ENCODE results near the gene TMC5.
A peak's percentile ranks its signal among the peaks of the same experiment; 100 is the strongest.
"Not testable (repeated sequence)": the region's sequence is repeated elsewhere in the genome, so short reads cannot be mapped to it uniquely, and the experiment has no call there.

TMC5 gene

DNA sequence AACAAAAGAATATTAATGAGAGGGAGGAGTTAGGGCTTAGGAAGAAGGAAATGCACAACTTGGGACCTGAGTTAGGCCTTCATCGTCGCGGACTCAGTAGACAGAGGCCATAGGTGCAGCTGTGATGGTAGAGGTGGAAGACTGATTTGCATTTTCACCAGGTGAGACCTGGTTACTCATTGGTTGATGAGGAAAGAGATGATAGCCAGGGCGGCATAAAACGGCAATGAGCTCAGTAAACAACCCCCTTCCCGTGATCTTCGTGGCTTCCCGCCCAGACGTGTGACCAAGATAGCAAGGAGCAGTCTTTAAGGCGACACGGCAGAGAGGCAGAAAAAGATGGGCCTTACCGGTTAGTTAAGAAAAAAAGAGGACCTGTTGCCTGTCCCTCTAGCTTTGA lies at the start of gene TMC5:
Gene TMC5 (plus strand): TSS at position 244 of the 400 bp plus-strand sequence. CDS start 22,156 bp downstream, outside the sequence.
- no peak for DNase-seq (ENCODE audit: low read depth in 1 of 2, low spot score in 1 of 2)

DNA sequence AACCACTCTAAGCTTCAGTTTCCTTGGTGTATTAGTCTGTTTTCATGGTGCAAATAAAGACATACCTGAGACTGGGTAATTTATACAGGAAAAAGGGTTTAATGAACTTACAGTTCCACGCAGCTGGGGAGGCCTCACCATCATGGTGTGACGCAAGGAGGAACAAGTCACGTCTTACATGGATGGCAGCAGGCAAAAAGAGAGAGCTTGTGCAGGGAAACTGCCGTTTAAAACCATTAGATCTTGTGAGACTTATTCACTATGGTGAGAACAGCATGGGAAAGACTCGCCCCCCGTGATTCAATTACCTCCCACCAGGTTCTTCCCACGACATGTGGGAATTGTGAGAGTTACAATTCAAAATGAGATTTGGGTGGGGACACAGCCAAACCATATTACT lies 45.1 kb upstream of the TMC5 start:
- DNase-seq (ENCODE audit: low read depth in 1 of 2, low spot score in 1 of 2): not testable (repeated sequence)

DNA sequence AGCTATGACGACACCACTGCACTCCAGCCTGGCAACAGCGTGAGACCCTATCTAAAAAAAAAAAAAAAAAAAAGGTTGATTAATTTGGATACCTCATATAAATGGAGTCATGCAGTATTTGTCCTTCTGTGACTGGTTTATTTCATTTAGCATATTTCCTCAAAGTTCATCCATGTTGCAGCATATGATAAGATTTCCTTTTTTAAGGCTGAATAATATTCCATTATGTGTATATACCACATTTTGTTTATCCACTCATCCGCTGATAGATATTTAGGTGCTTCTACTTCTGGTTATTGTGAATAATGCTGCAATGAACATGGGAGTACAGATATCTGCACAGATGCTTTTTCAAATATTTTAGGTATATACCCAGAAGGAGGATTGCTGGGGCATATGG lies 43.3 kb upstream of the TMC5 start:
- no peak for DNase-seq (ENCODE audit: low read depth in 1 of 2, low spot score in 1 of 2)

DNA sequence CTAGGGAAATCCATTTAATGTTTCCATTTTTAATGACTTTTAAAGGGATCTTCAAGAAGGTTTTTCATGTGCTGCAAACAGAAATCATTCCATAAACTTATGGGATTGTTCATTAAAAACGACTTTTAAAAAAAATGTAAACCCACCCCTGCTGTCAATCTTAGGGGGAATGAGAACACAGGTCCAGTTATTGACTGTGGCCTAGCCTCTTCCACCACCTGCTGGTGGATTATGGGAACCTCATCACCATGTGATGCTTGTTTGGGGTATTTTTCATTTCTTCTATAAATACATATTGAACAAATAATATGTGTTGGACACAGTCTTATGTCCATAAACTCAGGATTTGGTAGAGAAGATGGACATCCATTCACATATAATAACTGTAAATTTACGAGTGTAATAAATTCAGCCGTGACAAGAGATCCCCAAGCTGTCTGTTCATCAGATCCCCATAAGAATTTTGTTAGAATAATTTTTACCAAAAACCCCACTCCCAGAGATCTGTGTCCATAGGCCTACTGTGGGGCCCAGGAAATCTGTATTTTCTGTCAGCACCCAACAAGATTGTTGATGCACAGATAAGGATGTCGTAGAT lies 42.0 kb upstream of the TMC5 start:
- peak in 1 of 2 donors; percentile 32 for DNase-seq (ENCODE audit: low read depth in 1 of 2, low spot score in 1 of 2)

DNA sequence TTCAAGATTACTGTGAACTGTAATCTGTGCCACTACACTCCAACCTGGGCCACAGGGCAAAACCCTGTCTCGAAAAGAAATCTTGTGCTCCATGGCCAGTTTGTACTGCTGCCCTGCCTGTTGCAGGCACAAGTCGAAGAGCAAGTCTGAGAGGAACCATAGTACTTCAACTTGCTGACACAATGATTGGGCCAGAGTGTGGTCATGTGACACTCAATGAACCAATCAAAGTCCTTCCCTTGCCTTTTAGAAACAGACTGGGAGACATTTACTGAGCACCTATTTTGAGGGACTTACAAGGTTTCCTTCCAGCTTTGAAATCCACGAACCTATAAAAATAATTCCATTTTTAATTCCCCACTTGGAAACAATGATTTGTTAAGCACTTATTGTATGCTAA lies 39.8 kb upstream of the TMC5 start:
- no peak for DNase-seq (ENCODE audit: low read depth in 1 of 2, low spot score in 1 of 2)

GRCh38 chr16:19378511-19378910 lies 39.2 kb upstream of the TMC5 start:
- no peak for DNase-seq (ENCODE audit: low read depth in 1 of 2, low spot score in 1 of 2)

DNA sequence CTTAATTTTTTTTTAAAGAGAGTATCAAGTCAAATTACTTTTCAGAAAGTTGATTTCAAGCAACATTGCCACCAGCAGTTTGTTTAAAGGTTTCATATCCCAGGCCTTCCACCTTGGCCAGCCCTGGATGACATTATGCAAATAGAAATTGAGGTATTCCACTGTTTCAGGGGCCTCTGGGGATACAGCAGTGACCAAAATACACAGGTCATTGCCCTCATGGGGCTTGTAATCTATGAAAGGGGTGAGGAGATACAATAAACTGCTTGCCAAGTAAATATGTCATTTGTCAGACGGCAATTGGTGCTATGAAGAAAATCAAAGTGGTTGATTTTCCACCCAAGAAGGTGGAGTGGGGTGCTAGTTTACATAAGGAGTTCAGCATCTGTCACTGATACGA lies 37.8 kb upstream of the TMC5 start:
- no peak for DNase-seq (ENCODE audit: low read depth in 1 of 2, low spot score in 1 of 2)

DNA sequence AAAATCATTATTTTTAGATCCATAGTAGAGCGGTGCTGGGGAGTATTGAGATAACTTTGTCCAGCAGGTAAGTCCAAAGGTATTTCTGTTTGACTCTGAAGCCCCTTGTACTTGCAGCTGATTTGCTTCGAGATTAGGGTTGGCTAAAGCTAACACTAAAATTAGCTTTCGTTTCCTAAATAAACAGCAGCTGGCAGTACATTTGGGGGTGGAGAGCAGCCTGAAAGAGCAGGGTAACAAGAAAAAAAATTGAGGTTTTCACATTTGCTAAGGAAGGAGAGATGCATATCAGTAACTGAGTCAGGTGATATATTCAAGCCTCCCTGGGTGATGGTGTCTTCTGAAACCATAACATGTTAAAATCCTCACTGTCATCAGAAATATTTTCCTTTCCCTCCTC lies 37.4 kb upstream of the TMC5 start:
- DNase-seq (ENCODE audit: low read depth in 1 of 2, low spot score in 1 of 2): no peak

DNA sequence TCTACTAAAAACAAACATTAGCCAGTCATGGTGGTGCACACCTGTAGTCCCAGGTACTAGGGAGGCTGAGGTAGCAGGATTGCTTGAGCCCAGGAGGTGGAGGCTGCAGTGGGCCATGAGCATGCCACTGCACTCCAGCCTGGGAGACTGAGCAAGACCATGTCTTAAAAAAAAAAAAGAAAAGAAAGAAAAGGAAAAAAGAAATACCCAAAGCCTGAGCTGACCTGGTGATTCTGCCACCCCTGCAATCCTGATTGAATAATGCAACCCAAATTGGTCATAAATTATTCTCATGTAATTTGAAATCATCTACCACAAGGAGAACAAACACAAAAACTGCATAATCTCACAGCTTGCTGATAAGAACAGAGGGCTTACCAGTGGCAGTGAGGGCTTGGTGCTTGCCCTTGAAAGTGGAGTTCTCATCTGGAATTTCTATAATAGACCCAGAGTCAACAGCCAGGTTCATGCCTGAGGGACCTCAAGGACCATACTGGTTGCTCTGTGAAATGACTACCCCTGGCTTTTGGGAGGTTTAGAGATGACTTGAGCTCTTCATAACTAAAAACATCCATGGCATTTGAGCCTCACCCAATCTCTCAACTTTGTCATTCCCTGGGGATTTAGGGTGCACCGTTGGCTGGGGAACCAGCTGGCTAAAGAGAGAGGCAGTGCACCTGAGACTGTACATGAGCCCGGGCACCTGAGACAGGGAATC lies 35.4 kb upstream of the TMC5 start:
- DNase-seq (ENCODE audit: low read depth in 1 of 2, low spot score in 1 of 2): no peak

GRCh38 chr16:19382887-19383816 lies 34.5 kb upstream of the TMC5 start:
- DNase-seq (ENCODE audit: low read depth in 1 of 2, low spot score in 1 of 2): no peak

DNA sequence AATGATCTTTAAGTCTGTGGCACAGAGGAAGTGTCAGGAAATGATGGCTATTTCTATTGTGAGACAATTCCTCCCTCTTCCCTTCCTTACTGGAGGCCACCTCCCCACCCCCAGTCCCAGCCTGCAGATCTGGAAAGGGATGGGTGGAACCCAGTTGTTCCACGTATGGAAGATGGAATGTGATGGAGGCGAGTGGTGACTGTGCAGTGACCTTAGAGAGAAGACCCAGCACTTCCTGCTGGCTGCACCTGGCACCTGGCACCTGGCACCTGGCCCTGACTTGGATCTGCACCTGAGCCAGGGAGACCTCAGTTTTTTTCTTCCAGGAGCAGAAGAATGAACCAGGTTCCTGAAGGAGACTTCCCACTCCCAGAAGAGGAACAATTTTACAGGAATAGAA lies 33.0 kb upstream of the TMC5 start:
- no peak for DNase-seq (ENCODE audit: low read depth in 1 of 2, low spot score in 1 of 2)

- no peak for DNase-seq (ENCODE audit: low read depth in 1 of 2, low spot score in 1 of 2)
These were observed 31.2 kb upstream of the TMC5 start for GRCh38 chr16:19386525-19386924.

DNA sequence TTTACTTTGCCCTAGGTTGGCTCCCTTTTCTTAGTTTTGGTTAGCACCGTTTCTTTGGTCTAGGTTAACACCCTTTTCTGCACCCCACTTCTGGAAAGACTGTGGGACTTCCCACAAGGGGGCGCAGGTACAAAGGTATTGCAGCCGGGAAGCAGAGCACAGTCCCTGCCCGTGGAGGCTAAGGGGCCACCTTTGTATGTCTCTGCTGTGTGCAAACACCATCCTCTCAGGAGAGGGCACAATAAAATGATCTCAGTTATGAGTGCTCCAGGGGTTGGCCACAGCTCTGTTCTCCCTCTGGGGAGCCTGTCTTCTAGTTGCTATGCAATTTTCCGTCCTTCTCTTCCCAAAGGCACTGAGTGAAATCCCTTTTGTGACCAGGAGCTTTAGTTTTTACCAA lies 28.4 kb upstream of the TMC5 start:
- DNase-seq (ENCODE audit: low read depth in 1 of 2, low spot score in 1 of 2): peak in 1 of 2 donors; percentile 12

DNA sequence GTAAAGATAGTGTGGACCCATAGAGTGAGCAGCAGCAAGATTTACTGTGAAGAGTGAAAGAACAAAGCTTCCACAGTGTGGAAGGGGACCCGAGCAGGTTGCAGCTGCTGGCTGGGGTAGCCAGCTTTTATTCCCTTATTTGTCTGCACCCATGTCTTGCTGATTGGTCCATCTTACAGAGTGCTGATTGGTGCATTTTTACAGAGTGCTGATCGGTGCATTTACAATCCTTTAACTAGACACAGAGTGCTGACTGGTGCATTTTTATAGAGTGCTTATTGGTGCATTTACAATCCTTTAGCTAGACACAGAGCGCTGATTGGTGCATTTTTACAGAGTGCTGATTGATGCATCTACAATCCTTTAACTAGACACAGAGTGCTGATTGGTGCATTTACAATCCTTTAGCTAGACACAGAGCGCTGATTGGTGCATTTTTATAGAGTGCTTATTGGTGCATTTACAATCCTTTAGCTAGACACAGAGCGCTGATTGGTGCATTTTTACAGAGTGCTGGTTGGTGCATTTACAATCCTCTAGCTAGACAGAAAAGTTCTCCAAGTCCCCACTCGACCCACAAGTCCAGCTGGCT lies 26.4 kb upstream of the TMC5 start:
- not testable (repeated sequence) for DNase-seq (ENCODE audit: low read depth in 1 of 2, low spot score in 1 of 2)

DNA sequence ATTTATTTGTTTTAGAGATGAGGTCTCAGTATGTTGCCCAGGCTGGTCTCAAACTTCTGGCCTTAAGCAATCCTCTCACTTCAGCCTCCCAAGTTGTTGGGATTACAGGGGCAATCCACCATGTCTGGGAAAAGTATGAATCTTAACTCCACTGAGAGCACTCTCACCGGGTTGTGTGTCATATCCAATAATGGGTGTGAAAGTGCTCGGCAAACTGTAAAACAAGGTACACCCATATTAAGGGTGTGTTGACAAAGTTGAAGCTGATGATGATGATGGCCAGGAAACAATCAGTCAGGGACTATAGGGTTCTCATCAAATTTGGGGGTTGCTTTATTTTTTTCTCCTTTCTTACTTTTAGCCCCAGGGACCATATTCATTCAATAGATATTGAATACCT lies 25.3 kb upstream of the TMC5 start:
- DNase-seq (ENCODE audit: low read depth in 1 of 2, low spot score in 1 of 2): no peak

- DNase-seq (ENCODE audit: low read depth in 1 of 2, low spot score in 1 of 2): no peak
These were observed 24.2 kb upstream of the TMC5 start for GRCh38 chr16:19393226-19394111.

DNA sequence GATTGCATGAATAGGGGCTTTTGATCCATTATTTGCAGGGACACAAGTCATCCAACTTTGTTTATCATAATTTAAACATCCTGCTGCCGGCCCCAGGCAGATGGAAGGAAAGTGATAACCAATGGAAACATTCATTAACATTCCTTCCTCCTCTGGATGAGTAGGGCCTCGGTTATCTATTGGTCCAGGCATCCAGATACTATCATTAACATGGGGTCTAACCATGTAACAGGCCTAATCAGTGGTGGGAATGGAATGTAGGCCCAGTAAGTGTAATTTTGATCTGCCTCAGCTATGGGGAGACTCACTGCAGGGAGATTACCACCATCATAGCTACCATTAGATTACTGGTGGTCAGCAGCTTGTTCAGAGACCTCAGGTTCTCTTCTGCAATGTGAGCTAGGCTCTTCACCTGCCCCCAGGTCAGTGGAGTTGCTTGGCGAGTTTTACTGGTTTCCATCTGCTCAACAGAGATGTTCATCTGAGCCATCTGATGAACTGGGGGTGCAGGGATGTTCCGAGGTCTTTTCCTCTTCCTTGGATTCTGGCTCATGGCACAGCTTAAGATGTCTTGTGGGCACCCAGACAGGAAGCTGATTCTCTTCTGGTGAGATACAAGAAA lies 21.9 kb upstream of the TMC5 start:
- not testable (repeated sequence) for DNase-seq (ENCODE audit: low read depth in 1 of 2, low spot score in 1 of 2)

GRCh38 chr16:19396555-19397011 lies 21.1 kb upstream of the TMC5 start:
- no peak for DNase-seq (ENCODE audit: low read depth in 1 of 2, low spot score in 1 of 2)

DNA sequence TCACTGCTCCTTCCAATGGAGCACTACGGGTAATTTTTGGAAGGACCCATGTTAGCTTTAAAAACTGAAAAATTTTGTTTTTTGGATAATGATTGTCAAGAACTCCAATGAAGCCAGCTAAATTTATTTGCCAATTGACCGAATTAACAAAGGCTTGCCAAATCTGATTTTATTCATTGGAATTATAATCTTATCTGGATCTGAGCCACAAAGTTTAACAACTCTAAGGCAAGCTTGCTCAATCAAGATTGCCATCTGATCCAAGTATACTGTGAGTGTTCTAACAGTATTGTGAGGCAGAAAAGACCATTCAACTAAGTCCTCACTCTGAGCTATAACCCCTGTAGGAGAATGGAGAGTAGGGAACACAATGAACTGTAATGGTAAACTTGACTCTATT lies 20.3 kb upstream of the TMC5 start:
- DNase-seq (ENCODE audit: low read depth in 1 of 2, low spot score in 1 of 2): not testable (repeated sequence)

DNA sequence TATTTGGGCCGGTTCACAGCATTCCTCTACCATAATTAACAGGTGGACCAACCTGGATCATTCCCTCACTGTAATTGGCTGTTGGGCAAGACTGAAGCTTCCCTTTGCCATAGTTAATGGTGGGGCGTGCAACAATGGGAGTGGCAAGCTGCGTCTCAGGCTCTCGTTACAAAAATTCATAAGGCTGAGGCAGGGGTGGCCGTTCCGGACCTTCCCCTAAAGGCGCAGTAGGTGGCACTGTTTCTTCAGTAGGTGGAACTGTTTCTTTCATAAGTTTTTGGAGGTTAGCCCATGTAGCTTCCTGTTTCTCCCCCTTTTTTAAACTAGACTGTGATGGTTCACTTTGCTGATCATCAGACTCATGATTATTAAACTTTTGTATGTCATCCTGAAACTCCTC lies 17.0 kb upstream of the TMC5 start:
- no peak for DNase-seq (ENCODE audit: low read depth in 1 of 2, low spot score in 1 of 2)

All from activated CD4-positive, alpha-beta T cell treated with anti-CD3 and anti-CD28 coated beads, Interleukin-2, amount 50 U/mL, for 24 hours (primary cell).